DOHH2 (cell line): ENCODE data around the gene GGT7.

ENCODE experiments used
- EZH2phosphoT487 ChIP-seq: fragments of 200-600 bp; sonication (generic); IDR thresholded peaks from 2 replicates; pipeline ENCODE4 v1.6.1; 2017; ENCODE audit warnings: borderline replicate concordance, mild to moderate bottlenecking, antibody characterized with exemption, low read length, moderate library complexity, mixed read lengths
- TF ChIP-seq, protein P1 (sequence below): fragments of 200-600 bp; sonication (generic); IDR thresholded peaks from one replicate; pipeline ENCODE4 v1.5.1; 2014; ENCODE audit warnings: antibody characterized with exemption, mild to moderate bottlenecking, low read depth, low read length; ENCODE audit not compliant: poor library complexity, severe bottlenecking

DNA sequence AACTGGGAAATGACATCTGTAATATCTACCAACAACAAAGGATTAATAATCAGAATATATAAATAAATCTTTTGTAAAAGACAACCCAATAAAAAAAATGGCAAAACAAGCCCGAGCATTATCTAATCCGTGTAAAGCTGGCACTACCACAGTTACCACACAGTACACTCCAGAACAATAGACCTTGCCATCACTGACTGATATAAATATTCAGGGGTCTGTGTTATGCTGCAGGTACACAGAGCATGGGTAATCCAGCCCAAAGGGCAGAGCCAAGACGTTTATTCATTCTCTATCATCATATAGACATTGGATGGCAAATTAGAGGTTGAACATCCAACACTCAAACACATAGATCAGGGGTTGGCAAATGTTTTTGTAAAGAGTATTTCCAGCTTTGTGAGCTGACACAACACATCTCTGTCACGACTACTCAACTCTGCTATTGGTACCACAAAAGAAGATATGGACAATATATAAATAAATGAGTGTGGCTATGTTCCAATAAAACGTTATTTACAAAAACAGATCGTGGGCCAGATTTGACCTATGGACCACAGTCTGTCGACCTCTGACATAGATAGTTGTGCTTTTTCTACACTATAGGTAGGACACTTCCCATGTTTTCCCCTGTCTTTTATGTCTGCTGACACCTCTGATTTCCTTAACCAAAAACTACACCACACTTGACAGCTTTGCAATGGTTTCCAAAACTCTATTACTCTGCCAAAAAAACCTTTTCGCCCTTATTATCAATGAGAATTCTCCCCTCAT, 51.7 kb downstream of the GGT7 start:
- TF ChIP-seq, protein P1, sequence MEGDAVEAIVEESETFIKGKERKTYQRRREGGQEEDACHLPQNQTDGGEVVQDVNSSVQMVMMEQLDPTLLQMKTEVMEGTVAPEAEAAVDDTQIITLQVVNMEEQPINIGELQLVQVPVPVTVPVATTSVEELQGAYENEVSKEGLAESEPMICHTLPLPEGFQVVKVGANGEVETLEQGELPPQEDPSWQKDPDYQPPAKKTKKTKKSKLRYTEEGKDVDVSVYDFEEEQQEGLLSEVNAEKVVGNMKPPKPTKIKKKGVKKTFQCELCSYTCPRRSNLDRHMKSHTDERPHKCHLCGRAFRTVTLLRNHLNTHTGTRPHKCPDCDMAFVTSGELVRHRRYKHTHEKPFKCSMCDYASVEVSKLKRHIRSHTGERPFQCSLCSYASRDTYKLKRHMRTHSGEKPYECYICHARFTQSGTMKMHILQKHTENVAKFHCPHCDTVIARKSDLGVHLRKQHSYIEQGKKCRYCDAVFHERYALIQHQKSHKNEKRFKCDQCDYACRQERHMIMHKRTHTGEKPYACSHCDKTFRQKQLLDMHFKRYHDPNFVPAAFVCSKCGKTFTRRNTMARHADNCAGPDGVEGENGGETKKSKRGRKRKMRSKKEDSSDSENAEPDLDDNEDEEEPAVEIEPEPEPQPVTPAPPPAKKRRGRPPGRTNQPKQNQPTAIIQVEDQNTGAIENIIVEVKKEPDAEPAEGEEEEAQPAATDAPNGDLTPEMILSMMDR, result no peak
- no peak for TF ChIP-seq EZH2phosphoT487
